Measurements from ENCODE around the gene PPP2R5E. TPM values are rescaled to one million over a fixed set of nuclear protein-coding genes. Genes with fewer than 3 reads are reported as not detected.

PPP2R5E gene
- total and polyA plus RNA-seq, 2 of the 8 experiments (the other 6 are each of a cell fraction or from before 2014, with no cell fraction given), result 6.8 to 64.6 TPM

DNA sequence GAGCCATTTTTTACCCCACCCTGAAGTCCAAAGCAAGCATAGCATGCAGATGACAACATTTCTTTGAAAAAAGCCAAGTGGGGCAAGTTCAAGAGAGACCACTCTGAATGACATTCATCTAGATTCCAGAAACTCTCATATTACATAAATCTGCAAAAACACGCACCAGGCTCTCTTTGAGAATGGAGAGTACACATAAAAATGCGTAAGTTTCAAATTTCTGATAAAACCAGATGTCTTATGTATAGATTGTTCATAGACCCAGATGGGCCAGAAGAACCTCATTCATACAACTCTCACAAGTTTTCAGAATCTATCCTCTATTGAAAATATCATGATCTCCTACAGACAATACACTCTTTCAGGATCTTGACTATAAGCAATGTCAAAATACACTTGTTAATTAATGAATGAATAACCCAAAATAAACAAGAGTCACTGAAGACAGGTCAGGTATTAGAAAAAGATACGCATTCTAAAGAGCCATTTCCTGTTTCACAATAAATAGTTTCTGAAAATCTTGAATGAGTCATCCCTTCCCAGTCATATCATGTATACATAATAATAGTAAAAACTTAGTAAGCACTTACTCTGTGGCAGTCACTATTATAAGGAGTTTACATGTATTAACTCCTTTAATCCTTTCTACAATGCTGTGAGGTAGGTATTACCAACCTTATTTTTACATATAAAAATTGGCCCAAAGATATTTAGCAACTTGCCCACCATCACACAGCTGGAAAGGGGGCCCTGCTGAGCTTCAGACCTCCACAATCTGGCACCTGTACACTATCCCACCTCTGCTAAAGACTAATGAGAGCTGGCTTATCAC is 72.0 kb downstream of the PPP2R5E start (continued):
- TF ChIP-seq, protein P1, sequence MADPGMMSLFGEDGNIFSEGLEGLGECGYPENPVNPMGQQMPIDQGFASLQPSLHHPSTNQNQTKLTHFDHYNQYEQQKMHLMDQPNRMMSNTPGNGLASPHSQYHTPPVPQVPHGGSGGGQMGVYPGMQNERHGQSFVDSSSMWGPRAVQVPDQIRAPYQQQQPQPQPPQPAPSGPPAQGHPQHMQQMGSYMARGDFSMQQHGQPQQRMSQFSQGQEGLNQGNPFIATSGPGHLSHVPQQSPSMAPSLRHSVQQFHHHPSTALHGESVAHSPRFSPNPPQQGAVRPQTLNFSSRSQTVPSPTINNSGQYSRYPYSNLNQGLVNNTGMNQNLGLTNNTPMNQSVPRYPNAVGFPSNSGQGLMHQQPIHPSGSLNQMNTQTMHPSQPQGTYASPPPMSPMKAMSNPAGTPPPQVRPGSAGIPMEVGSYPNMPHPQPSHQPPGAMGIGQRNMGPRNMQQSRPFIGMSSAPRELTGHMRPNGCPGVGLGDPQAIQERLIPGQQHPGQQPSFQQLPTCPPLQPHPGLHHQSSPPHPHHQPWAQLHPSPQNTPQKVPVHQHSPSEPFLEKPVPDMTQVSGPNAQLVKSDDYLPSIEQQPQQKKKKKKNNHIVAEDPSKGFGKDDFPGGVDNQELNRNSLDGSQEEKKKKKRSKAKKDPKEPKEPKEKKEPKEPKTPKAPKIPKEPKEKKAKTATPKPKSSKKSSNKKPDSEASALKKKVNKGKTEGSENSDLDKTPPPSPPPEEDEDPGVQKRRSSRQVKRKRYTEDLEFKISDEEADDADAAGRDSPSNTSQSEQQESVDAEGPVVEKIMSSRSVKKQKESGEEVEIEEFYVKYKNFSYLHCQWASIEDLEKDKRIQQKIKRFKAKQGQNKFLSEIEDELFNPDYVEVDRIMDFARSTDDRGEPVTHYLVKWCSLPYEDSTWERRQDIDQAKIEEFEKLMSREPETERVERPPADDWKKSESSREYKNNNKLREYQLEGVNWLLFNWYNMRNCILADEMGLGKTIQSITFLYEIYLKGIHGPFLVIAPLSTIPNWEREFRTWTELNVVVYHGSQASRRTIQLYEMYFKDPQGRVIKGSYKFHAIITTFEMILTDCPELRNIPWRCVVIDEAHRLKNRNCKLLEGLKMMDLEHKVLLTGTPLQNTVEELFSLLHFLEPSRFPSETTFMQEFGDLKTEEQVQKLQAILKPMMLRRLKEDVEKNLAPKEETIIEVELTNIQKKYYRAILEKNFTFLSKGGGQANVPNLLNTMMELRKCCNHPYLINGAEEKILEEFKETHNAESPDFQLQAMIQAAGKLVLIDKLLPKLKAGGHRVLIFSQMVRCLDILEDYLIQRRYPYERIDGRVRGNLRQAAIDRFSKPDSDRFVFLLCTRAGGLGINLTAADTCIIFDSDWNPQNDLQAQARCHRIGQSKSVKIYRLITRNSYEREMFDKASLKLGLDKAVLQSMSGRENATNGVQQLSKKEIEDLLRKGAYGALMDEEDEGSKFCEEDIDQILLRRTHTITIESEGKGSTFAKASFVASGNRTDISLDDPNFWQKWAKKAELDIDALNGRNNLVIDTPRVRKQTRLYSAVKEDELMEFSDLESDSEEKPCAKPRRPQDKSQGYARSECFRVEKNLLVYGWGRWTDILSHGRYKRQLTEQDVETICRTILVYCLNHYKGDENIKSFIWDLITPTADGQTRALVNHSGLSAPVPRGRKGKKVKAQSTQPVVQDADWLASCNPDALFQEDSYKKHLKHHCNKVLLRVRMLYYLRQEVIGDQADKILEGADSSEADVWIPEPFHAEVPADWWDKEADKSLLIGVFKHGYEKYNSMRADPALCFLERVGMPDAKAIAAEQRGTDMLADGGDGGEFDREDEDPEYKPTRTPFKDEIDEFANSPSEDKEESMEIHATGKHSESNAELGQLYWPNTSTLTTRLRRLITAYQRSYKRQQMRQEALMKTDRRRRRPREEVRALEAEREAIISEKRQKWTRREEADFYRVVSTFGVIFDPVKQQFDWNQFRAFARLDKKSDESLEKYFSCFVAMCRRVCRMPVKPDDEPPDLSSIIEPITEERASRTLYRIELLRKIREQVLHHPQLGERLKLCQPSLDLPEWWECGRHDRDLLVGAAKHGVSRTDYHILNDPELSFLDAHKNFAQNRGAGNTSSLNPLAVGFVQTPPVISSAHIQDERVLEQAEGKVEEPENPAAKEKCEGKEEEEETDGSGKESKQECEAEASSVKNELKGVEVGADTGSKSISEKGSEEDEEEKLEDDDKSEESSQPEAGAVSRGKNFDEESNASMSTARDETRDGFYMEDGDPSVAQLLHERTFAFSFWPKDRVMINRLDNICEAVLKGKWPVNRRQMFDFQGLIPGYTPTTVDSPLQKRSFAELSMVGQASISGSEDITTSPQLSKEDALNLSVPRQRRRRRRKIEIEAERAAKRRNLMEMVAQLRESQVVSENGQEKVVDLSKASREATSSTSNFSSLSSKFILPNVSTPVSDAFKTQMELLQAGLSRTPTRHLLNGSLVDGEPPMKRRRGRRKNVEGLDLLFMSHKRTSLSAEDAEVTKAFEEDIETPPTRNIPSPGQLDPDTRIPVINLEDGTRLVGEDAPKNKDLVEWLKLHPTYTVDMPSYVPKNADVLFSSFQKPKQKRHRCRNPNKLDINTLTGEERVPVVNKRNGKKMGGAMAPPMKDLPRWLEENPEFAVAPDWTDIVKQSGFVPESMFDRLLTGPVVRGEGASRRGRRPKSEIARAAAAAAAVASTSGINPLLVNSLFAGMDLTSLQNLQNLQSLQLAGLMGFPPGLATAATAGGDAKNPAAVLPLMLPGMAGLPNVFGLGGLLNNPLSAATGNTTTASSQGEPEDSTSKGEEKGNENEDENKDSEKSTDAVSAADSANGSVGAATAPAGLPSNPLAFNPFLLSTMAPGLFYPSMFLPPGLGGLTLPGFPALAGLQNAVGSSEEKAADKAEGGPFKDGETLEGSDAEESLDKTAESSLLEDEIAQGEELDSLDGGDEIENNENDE (IDR thresholded peaks at IDR 0.05; ENCODE audit: insufficient replicate concordance, low read length), result no peak
- TF ChIP-seq, protein P2, sequence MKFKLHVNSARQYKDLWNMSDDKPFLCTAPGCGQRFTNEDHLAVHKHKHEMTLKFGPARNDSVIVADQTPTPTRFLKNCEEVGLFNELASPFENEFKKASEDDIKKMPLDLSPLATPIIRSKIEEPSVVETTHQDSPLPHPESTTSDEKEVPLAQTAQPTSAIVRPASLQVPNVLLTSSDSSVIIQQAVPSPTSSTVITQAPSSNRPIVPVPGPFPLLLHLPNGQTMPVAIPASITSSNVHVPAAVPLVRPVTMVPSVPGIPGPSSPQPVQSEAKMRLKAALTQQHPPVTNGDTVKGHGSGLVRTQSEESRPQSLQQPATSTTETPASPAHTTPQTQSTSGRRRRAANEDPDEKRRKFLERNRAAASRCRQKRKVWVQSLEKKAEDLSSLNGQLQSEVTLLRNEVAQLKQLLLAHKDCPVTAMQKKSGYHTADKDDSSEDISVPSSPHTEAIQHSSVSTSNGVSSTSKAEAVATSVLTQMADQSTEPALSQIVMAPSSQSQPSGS (IDR thresholded peaks at IDR 0.05; ENCODE audit: low read length), result no peak
- no peak for TF ChIP-seq GABPA (IDR thresholded peaks at IDR 0.05; ENCODE audit: borderline replicate concordance, insufficient read depth, low read length)
- TF ChIP-seq SIX5 (IDR thresholded peaks at IDR 0.05; ENCODE audit: low read depth, low read length), result no peak
- no peak for TF ChIP-seq YY1 (IDR thresholded peaks at IDR 0.05; ENCODE audit: low read depth, low read length)
- TF ChIP-seq CHD2 (IDR thresholded peaks at IDR 0.05; ENCODE audit: low read length), result no peak
- no peak for TF ChIP-seq RBBP5 (IDR thresholded peaks at IDR 0.05; ENCODE audit: borderline replicate concordance, low read depth, low read length)
- TF ChIP-seq RNF2 (IDR thresholded peaks at IDR 0.05; ENCODE audit: borderline replicate concordance, low read depth, low read length, missing control alignments, poor library complexity, severe bottlenecking), result no peak

All from H1 (cell line).